Upper lobe of left lung (tissue), 6 donors: ENCODE data around the gene KRT20. TPM values are rescaled to one million over a fixed set of nuclear protein-coding genes. Genes with fewer than 3 reads are reported as not detected.

Experiments
- ATAC-seq, 2 donors: fragments of 200-7000 bp; cut with Tn5 transposase; one replicate each; pipeline ENCODE4 v1.9.1; 2022; ENCODE audit warnings: mild to moderate bottlenecking in 2 of 2, moderate library complexity in 2 of 2; ENCODE audit not compliant: low FRiP score in 2 of 2
- DNase-seq, 2 donors: peaks; one replicate each; pipeline ENCODE4 v3.0.0-alpha.2; 2019 to 2020
- H3K27ac ChIP-seq, 4 donors: fragments of 200-600 bp; sonication (generic); one replicate each; pipeline ENCODE4 v1.5.1; 2016 to 2019
- H3K27me3 ChIP-seq, 4 donors: fragments of 200-600 bp; sonication (generic); one replicate each; pipeline ENCODE4 v1.5.1; 2017 to 2019
- H3K36me3 ChIP-seq, 4 donors: fragments of 200-600 bp; sonication (generic); one replicate each; pipeline ENCODE4 v1.5.1; 2016 to 2019
- H3K4me1 ChIP-seq, 4 donors: fragments of 200-600 bp; sonication (generic); one replicate each; pipeline ENCODE4 v1.5.1; 2018 to 2019
- H3K4me3 ChIP-seq, 4 donors: fragments of 200-600 bp; sonication (generic); one replicate each; pipeline ENCODE4 v1.5.1; 2017 to 2019; ENCODE audit warnings: mild to moderate bottlenecking in 2 of 4, moderate library complexity in 1 of 4
- H3K9me3 ChIP-seq, 4 donors: fragments of 200-600 bp; sonication (generic); one replicate each; pipeline ENCODE4 v1.5.1; 2018 to 2019
- EP300 ChIP-seq, 4 donors: sonication (generic); formaldehyde crosslinking; IDR thresholded peaks; one replicate each; pipeline ENCODE4 v1.5.1; 2017; ENCODE audit warnings: antibody characterized with exemption in 4 of 4, control low read depth in 2 of 4
- POLR2A ChIP-seq, 4 donors: fragments of 450-650 bp; IDR thresholded peaks; one replicate each; pipeline ENCODE4 v1.5.1; 2016 to 2017; ENCODE audit warnings: antibody characterized with exemption in 4 of 4, mild to moderate bottlenecking in 2 of 4
- POLR2AphosphoS5 ChIP-seq, 2 donors: sonication (generic); formaldehyde crosslinking; IDR thresholded peaks; one replicate each; pipeline ENCODE4 v1.5.1; 2017; ENCODE audit warnings: antibody characterized with exemption in 2 of 2
- WGBS, 2 donors: methylation state at CpG; one replicate each; pipeline ENCODE4 v1.1.5; 2017 to 2018; 5-methylcytosine and 5-hydroxymethylcytosine counted together
- total RNA-seq, 6 donors: library from RNA; depleted of rRNA in 4 of 6; stranded (reverse); fragments of >200 nt in 4 of 6; gene quantifications; one replicate each; pipeline versions ENCODE4 v1.1.0 to v1.2.1, GENCODE V29; 2016 to 2021
- TF ChIP-seq, protein P1 (sequence below), 6 experiments: fragments of 450-650 bp in 4 of 6; fragments of 200-600 bp in 2 of 6; sonication (generic) in 2 of 6; IDR thresholded peaks; one replicate each; pipeline ENCODE4 v1.5.1; 2016 to 2019; ENCODE audit warnings: antibody characterized with exemption in 6 of 6
- donor health status: DM: no; HTN: no; CAD: no; lungs with moderate emphysema.
- donor health status: DM: no; HTN: yes; CAD: no; lungs with severe emphysema.

The KRT20 gene
- total RNA-seq, 6 donors from 2014 or later: 0.31 to 0.37 TPM; not detected in 4

GRCh38 chr17:40914075-40914855 is 29.2 kb upstream of the KRT20 start:
- 75 to 96% methylated on average over 3 of the region's 3 CpGs for WGBS, 2 donors
- Histone ChIP-seq H3K27me3 (no peaks in the 10 kb centered on the region), H3K4me3 (no peak overlapping the region), H3K27ac (no peak overlapping the region), H3K9me3 (no peaks in the 10 kb centered on the region), H3K36me3 (no peaks in the 10 kb centered on the region), H3K4me1 (peaks cover 7 to 11% (median 9%) of the 10 kb centered on the region in 4 donors)
- no peak for ATAC-seq
- DNase-seq: no peak
- TF ChIP-seq POLR2A (IDR thresholded peaks at IDR 0.05) (no peak), EP300 (IDR thresholded peaks at IDR 0.05) (no peak), POLR2AphosphoS5 (IDR thresholded peaks at IDR 0.05) (no peak)
- TF ChIP-seq, protein P1, sequence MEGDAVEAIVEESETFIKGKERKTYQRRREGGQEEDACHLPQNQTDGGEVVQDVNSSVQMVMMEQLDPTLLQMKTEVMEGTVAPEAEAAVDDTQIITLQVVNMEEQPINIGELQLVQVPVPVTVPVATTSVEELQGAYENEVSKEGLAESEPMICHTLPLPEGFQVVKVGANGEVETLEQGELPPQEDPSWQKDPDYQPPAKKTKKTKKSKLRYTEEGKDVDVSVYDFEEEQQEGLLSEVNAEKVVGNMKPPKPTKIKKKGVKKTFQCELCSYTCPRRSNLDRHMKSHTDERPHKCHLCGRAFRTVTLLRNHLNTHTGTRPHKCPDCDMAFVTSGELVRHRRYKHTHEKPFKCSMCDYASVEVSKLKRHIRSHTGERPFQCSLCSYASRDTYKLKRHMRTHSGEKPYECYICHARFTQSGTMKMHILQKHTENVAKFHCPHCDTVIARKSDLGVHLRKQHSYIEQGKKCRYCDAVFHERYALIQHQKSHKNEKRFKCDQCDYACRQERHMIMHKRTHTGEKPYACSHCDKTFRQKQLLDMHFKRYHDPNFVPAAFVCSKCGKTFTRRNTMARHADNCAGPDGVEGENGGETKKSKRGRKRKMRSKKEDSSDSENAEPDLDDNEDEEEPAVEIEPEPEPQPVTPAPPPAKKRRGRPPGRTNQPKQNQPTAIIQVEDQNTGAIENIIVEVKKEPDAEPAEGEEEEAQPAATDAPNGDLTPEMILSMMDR (IDR thresholded peaks at IDR 0.05): no peak

GRCh38 chr17:40912486-40913210 is 27.6 kb upstream of the KRT20 start:
- H3K27ac ChIP-seq: peak overlapping the region in 1 of 4 donors; percentile 62
- 79 to 85% methylated on average over 13 of the region's 13 CpGs for WGBS, 2 donors
- DNase-seq: no peak
- TF ChIP-seq POLR2AphosphoS5 (IDR thresholded peaks at IDR 0.05) (no peak), POLR2A (IDR thresholded peaks at IDR 0.05) (no peak)
- H3K9me3 ChIP-seq: no peaks in the 10 kb centered on the region
- no peaks in the 10 kb centered on the region for H3K27me3 ChIP-seq
- no peaks in the 10 kb centered on the region for H3K36me3 ChIP-seq
- ATAC-seq: no peak
- no peak overlapping the region for H3K4me3 ChIP-seq
- peaks cover 7 to 12% (median 9%) of the 10 kb centered on the region in 4 donors for H3K4me1 ChIP-seq

GRCh38 chr17:40910441-40910841 is 25.4 kb upstream of the KRT20 start:
- TF ChIP-seq EP300 (IDR thresholded peaks at IDR 0.05) (no peak), POLR2A (IDR thresholded peaks at IDR 0.05) (no peak), POLR2AphosphoS5 (IDR thresholded peaks at IDR 0.05) (no peak)
- TF ChIP-seq, protein P1 (IDR thresholded peaks at IDR 0.05): no peak
- H3K9me3 ChIP-seq: no peaks in the 10 kb centered on the region
- 72 to 77% methylated on average over 3 of the region's 3 CpGs for WGBS, 2 donors
- H3K27ac ChIP-seq: peak overlapping the region in 1 of 4 donors; percentile 19
- H3K36me3 ChIP-seq: no peaks in the 10 kb centered on the region
- no peaks in the 10 kb centered on the region for H3K27me3 ChIP-seq
- H3K4me1 ChIP-seq: peaks cover 7 to 12% (median 9%) of the 10 kb centered on the region in 4 donors
- ATAC-seq (no peak), DNase-seq (no peak)
- no peak overlapping the region for H3K4me3 ChIP-seq

DNA sequence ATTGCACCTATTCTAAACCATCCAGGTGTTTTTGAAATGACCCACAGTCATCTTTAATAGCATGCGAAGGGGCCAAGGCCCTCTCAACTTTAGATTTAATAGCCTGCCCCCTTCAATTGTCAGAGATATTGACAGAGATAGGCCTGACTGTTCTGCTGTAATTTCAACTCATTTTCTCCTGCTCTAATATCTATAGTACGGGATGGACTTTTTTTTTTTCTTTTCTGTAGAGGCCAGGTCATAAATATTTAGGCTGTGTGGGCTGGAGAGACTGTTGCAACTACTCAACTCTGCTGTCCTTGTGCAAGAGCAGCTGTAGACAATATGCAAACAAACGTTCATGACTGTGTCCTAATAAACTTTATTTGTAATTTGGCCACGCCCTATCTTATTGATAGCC is 24.7 kb upstream of the KRT20 start:
- Histone ChIP-seq H3K27ac (no peak overlapping the region), H3K36me3 (no peaks in the 10 kb centered on the region), H3K4me1 (peaks cover 7 to 11% (median 7%) of the 10 kb centered on the region in 4 donors), H3K9me3 (no peaks in the 10 kb centered on the region), H3K4me3 (no peak overlapping the region), H3K27me3 (no peaks in the 10 kb centered on the region)
- DNase-seq: no peak
- ATAC-seq: peak in 1 of 2 donors; percentile 50
- TF ChIP-seq, protein P1 (IDR thresholded peaks at IDR 0.05): no peak
- no peak for TF ChIP-seq POLR2AphosphoS5 (IDR thresholded peaks at IDR 0.05)
- WGBS, 2 donors: 38 to 41% methylated on average over 4 of the region's 4 CpGs

DNA sequence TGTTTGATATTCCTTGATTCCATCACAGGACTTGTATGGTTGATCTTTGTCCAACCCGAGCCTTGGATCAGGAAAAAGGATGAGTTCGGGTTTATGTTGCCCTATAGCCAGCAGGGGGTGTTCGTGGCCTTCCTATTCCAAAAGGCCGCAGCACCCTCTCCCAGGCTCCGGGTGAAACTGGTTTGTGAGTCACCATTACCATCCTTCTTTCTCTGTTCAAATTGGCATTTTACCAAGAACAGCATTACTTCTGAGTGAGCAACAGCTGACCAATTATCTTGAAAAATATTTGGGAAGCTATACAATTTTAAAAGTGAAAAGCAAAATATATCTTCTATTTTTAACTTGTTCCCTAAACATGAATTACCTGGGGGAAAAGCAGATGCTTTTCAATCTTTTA is 24.3 kb upstream of the KRT20 start:
- peaks cover 7 to 11% (median 7%) of the 10 kb centered on the region in 4 donors for H3K4me1 ChIP-seq
- no peak overlapping the region for H3K4me3 ChIP-seq
- no peak overlapping the region for H3K27ac ChIP-seq
- TF ChIP-seq EP300 (IDR thresholded peaks at IDR 0.05): no peak
- TF ChIP-seq, protein P1 (IDR thresholded peaks at IDR 0.05): peak; percentile 56 to 82 (median 68)
- peak; percentile 93 to 98 for ATAC-seq
- H3K27me3 ChIP-seq: no peaks in the 10 kb centered on the region
- 2 to 7% methylated on average over 5 of the region's 5 CpGs for WGBS, 2 donors
- DNase-seq: peak in 1 of 2 donors; percentile 82
- no peaks in the 10 kb centered on the region for H3K9me3 ChIP-seq
- no peaks in the 10 kb centered on the region for H3K36me3 ChIP-seq
